H1 (cell line): ENCODE results near the gene JTB.

Source experiments
- CEBPB ChIP-seq: IDR thresholded peaks from 2 replicates; pipeline ENCODE4 v1.6.1; 2012; ENCODE audit warnings: low read depth, low read length
- EGR1 ChIP-seq: IDR thresholded peaks from 2 replicates; pipeline ENCODE4 v1.6.1; 2011; ENCODE audit warnings: low read depth, low read length, borderline replicate concordance
- EP300 ChIP-seq, 2 experiments: IDR thresholded peaks; 1 replicate in 1 of 2; 2 replicates in 1 of 2; pipeline ENCODE4 v1.6.1; 2011 to 2012; ENCODE audit warnings: low read depth in 2 of 2, low read length in 2 of 2, mild to moderate bottlenecking in 2 of 2, borderline replicate concordance in 1 of 2, inconsistent platforms in 1 of 2, moderate library complexity in 1 of 2
- EZH2 ChIP-seq: fragments of 200-600 bp; sonication (generic); IDR thresholded peaks from 2 replicates; pipeline ENCODE4 v1.7.1; 2012; ENCODE audit warnings: low read depth, mild to moderate bottlenecking, moderate library complexity, low read length, inconsistent platforms; ENCODE audit not compliant: severe bottlenecking
- HDAC2 ChIP-seq, 2 experiments: fragments of 300-600 bp in 1 of 2; sonication (generic) in 1 of 2; IDR thresholded peaks; 2 replicates each; pipeline ENCODE4 v1.6.1; 2011 to 2012; ENCODE audit warnings: low read depth in 2 of 2, low read length in 2 of 2, mild to moderate bottlenecking in 2 of 2, moderate library complexity in 2 of 2, borderline replicate concordance in 1 of 2, inconsistent platforms in 1 of 2
- KDM1A ChIP-seq: fragments of 200-600, 300-600 bp; sonication (generic); IDR thresholded peaks from 2 replicates; pipeline ENCODE4 v1.7.1; 2016; ENCODE audit warnings: mild to moderate bottlenecking, low read length, borderline replicate concordance
- POLR2A ChIP-seq, 2 experiments: IDR thresholded peaks; 1 replicate in 1 of 2; 2 replicates in 1 of 2; pipeline ENCODE4 v1.6.1; 2011; ENCODE audit warnings: low read depth in 2 of 2, low read length in 2 of 2, mild to moderate bottlenecking in 2 of 2; ENCODE audit errors: control extremely low read depth in 1 of 2
- YY1 ChIP-seq: IDR thresholded peaks from 2 replicates; pipeline ENCODE4 v1.6.1; 2011; ENCODE audit warnings: low read depth, mild to moderate bottlenecking, low read length
- TF ChIP-seq, protein P1 (sequence below), 3 experiments: IDR thresholded peaks; 1 replicate in 2 of 3; 2 replicates in 1 of 3; pipeline versions ENCODE4 v1.5.1 to v1.6.1; 2011; ENCODE audit warnings: low read length in 3 of 3, mild to moderate bottlenecking in 3 of 3, inconsistent platforms in 2 of 3, low read depth in 1 of 3, moderate library complexity in 1 of 3; ENCODE audit not compliant: insufficient read depth in 1 of 3; ENCODE audit errors: control extremely low read depth in 1 of 3

DNA sequence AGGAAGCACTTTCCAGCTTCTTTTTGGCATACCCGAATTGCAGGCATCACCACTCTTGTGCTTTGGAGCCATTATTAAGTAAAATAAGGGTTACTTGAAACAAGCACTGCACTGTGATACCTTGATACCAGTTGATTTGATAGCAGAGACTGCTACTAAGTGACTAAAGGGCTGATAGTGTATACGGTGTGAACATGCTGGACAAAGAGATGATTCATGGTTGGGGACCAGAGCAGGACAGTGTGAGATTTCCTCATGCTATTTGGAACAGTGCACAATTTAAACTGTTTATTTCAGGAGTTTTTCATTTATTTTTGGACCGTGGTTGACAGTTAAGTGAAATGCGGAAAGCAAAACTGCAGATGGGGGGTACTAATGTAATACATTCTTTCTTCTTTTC, 22.9 kb upstream of the JTB start:
- TF ChIP-seq HDAC2 (IDR thresholded peaks at IDR 0.05; ENCODE audit: borderline replicate concordance in 1 of 2, low read depth in 2 of 2, low read length in 2 of 2) (no peak), CEBPB (no peak), YY1 (no peak), POLR2A (IDR thresholded peaks at IDR 0.05; ENCODE audit: control extremely low read depth in 1 of 2, low read depth in 2 of 2, low read length in 2 of 2) (no peak), KDM1A (no peak), EGR1 (no peak), EZH2 (no peak), EP300 (IDR thresholded peaks at IDR 0.05; ENCODE audit: borderline replicate concordance in 1 of 2, low read depth in 2 of 2, low read length in 2 of 2) (no peak)
- TF ChIP-seq, protein P1, sequence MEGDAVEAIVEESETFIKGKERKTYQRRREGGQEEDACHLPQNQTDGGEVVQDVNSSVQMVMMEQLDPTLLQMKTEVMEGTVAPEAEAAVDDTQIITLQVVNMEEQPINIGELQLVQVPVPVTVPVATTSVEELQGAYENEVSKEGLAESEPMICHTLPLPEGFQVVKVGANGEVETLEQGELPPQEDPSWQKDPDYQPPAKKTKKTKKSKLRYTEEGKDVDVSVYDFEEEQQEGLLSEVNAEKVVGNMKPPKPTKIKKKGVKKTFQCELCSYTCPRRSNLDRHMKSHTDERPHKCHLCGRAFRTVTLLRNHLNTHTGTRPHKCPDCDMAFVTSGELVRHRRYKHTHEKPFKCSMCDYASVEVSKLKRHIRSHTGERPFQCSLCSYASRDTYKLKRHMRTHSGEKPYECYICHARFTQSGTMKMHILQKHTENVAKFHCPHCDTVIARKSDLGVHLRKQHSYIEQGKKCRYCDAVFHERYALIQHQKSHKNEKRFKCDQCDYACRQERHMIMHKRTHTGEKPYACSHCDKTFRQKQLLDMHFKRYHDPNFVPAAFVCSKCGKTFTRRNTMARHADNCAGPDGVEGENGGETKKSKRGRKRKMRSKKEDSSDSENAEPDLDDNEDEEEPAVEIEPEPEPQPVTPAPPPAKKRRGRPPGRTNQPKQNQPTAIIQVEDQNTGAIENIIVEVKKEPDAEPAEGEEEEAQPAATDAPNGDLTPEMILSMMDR (IDR thresholded peaks at IDR 0.05; ENCODE audit: control extremely low read depth in 1 of 3, insufficient read depth in 1 of 3, low read depth in 1 of 3, low read length in 3 of 3) = no peak
